ENCODE results near the gene TRAPPC10. TPM values are rescaled to one million over a fixed set of nuclear protein-coding genes. Genes with fewer than 3 reads are reported as not detected.

The TRAPPC10 gene
- total RNA-seq, 1 donor from 2014 or later, result 41.7 TPM

DNA sequence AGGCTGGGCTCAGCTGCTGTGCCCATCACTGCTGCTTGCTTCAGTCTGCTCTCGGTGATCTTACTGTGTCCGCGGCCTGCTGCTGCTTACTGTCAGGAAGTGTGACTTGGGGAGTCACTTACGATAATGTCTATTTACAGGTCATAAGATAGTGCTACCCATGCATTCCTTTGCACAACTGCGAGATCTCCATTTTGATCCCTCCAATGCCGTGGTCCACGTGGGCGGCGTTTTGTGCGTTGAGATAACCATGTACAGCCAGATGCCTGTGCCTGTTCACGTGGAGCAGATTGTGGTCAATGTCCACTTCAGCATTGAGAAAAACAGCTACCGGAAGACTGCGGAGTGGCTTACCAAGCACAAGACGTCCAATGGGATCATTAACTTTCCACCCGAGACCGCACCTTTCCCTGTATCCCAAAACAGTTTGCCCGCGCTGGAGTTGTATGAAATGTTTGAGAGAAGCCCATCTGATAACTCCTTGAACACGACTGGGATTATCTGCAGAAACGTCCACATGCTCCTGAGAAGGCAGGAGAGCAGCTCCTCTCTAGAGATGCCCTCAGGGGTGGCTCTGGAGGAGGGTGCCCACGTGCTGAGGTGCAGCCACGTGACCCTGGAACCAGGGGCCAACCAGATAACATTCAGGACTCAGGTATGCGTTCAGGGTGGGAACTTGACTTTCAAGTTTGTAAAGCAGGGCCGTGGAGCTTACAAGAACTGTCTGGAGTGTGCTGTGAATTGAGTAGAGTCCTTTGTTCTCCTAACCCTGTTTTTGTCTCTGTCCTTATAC is 70.7 kb downstream of the TRAPPC10 start:
- TF ChIP-seq, protein P1, sequence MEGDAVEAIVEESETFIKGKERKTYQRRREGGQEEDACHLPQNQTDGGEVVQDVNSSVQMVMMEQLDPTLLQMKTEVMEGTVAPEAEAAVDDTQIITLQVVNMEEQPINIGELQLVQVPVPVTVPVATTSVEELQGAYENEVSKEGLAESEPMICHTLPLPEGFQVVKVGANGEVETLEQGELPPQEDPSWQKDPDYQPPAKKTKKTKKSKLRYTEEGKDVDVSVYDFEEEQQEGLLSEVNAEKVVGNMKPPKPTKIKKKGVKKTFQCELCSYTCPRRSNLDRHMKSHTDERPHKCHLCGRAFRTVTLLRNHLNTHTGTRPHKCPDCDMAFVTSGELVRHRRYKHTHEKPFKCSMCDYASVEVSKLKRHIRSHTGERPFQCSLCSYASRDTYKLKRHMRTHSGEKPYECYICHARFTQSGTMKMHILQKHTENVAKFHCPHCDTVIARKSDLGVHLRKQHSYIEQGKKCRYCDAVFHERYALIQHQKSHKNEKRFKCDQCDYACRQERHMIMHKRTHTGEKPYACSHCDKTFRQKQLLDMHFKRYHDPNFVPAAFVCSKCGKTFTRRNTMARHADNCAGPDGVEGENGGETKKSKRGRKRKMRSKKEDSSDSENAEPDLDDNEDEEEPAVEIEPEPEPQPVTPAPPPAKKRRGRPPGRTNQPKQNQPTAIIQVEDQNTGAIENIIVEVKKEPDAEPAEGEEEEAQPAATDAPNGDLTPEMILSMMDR (IDR thresholded peaks at IDR 0.05), result no peak
- Mint-ChIP-seq H3K9me3 (ENCODE audit: unreplicated experiment) (no peaks in the 10 kb centered on the region), H3K27me3 (ENCODE audit: unreplicated experiment) (no peaks in the 10 kb centered on the region), H3K4me3 (ENCODE audit: unreplicated experiment) (no peak overlapping the region), H3K27ac (ENCODE audit: unreplicated experiment) (no peak overlapping the region), H3K36me3 (ENCODE audit: unreplicated experiment) (peaks cover 53% of the 10 kb centered on the region), H3K4me1 (ENCODE audit: unreplicated experiment) (no peaks in the 10 kb centered on the region)
- no peak for DNase-seq (ENCODE audit: extremely low spot score, unreplicated experiment)

DNA sequence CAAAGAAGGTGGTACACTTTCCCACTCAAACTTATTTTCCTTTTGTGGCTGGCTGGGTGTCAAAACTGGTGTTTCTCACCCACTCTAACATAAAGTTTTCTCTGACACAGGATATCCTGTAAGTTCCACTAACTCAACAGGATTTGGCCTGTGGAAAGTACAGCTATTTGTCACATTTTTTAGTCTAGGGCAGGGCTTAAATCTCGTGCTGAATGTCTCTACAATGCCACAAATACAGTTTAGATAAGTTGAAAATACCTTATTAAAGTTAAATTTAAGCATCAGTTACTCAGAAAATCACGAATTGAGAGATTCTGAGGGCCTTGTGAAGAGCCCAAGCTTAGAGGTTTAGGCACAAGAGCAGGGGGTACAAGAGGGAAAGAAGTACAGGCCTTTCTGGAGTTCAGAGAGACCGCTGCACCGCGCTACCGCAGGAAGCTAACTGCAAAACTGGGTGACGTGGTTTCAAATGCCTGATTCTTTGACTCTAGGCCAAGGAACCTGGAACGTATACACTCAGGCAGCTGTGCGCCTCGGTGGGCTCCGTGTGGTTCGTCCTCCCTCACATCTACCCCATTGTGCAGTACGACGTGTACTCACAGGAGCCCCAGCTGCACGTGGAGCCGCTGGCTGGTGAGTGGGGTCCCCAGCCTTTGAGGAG is 71.7 kb downstream of the TRAPPC10 start:
- Mint-ChIP-seq H3K36me3 (ENCODE audit: unreplicated experiment) (peaks cover 55% of the 10 kb centered on the region), H3K9me3 (ENCODE audit: unreplicated experiment) (no peaks in the 10 kb centered on the region), H3K4me1 (ENCODE audit: unreplicated experiment) (no peaks in the 10 kb centered on the region), H3K4me3 (ENCODE audit: unreplicated experiment) (no peak overlapping the region), H3K27me3 (ENCODE audit: unreplicated experiment) (no peaks in the 10 kb centered on the region), H3K27ac (ENCODE audit: unreplicated experiment) (no peak overlapping the region)
- DNase-seq (ENCODE audit: extremely low spot score, unreplicated experiment), result no peak
- TF ChIP-seq, protein P1 (IDR thresholded peaks at IDR 0.05), result no peak

DNA sequence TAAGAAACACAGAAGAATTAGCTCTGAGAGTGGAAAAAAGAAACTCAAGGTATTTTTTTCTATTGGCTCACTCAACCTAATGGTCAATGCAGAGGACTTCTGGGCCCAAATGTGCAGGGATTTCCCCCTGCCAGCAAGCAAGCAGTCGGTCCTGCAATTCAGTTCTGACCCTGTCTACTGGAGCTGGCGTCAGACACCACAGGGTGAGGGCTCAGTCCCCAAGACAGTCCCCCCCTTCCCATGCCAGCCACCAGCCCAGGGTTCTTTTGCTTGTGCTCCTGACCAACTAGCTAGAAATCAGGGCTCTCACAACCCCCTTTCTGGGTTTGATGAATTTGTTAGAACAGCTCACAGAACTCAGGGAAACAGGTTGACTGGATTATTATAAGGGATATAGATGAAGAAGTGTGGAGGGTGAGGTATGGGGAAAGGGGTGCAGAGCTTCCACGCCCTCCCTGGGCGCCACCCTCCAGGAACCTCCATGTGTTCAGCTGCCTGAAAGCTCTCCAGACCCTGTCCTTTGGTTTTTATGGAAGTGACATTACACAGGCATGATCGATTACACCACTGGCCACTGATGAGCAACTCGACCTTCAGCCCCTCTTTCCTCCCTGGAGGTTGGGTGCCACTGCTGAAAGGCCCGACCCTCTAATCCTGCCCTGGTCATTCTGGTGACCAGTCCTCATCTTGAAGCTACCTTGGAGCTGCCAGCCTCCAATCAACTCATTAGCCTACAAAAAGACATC is 72.6 kb downstream of the TRAPPC10 start:
- TF ChIP-seq, protein P1 (IDR thresholded peaks at IDR 0.05), result no peak
- H3K4me1 Mint-ChIP-seq (ENCODE audit: unreplicated experiment), result no peaks in the 10 kb centered on the region
- H3K27me3 Mint-ChIP-seq (ENCODE audit: unreplicated experiment), result no peaks in the 10 kb centered on the region
- H3K9me3 Mint-ChIP-seq (ENCODE audit: unreplicated experiment), result no peaks in the 10 kb centered on the region
- H3K4me3 Mint-ChIP-seq (ENCODE audit: unreplicated experiment), result no peak overlapping the region
- peaks cover 63% of the 10 kb centered on the region for H3K36me3 Mint-ChIP-seq (ENCODE audit: unreplicated experiment)
- DNase-seq (ENCODE audit: extremely low spot score, unreplicated experiment), result peak; percentile 51
- no peak overlapping the region for H3K27ac Mint-ChIP-seq (ENCODE audit: unreplicated experiment)

DNA sequence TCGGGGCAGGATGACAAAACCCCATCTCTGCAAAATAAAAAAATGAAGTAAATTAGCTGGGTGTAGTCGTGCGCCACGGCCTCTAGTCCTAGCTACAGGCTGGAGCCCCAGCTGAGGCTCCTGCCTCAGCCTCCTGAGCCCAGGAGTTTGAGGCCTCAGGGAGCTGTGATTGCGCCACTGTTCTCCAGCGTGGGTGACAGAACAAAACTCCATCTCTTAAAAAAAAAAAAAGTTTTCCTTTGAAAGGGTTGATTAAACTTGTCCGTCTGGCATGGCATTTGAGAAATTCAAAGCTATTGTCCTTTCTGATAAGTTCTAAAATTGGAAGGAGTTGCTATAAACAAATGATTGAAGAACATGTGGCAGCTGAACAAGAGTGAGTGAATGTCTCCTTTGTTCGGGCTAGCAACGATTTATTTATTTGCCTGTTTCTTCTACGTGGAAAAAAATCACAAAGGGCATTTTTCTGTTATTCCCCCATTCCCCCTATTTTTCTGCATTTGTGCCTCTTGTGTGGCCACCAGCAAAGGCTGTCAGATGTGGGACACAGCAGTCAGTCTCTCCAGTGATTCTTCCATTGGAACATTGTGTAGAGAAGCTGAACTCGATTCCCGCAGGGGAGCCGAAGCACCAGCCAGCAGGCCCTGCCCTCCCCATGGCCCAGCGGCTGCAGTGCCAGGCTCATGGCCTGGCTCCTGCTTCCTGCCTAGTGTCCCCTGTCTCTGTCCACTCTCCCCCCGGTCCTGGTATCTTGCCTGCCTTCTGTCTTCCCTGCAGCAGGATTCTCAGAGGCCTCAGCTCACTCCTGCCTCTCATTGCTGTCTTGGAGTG is 73.6 kb downstream of the TRAPPC10 start:
- peaks cover 66% of the 10 kb centered on the region for H3K36me3 Mint-ChIP-seq (ENCODE audit: unreplicated experiment)
- TF ChIP-seq, protein P1 (IDR thresholded peaks at IDR 0.05), result no peak
- H3K4me1 Mint-ChIP-seq (ENCODE audit: unreplicated experiment), result no peaks in the 10 kb centered on the region
- no peak overlapping the region for H3K27ac Mint-ChIP-seq (ENCODE audit: unreplicated experiment)
- peak; percentile 59 for DNase-seq (ENCODE audit: extremely low spot score, unreplicated experiment)
- no peaks in the 10 kb centered on the region for H3K9me3 Mint-ChIP-seq (ENCODE audit: unreplicated experiment)
- H3K27me3 Mint-ChIP-seq (ENCODE audit: unreplicated experiment), result no peaks in the 10 kb centered on the region
- H3K4me3 Mint-ChIP-seq (ENCODE audit: unreplicated experiment), result no peak overlapping the region
